ENCODE measurements around the gene RAB11FIP4. TPM values are rescaled to one million over a fixed set of nuclear protein-coding genes. Genes with fewer than 3 reads are reported as not detected.

RAB11FIP4 gene
- polyA plus RNA-seq, 1 of the 3 experiments (the other 2 are of a cell fraction), result 9.4 TPM

- Histone ChIP-seq H3K27ac (ENCODE audit: low read depth in 2 of 2, low read length in 1 of 2) (no peak overlapping the region), H3F3A (replicated peaks; ENCODE audit: insufficient read depth) (peaks cover 6% of the 10 kb centered on the region), H3K4me1 (ENCODE audit: control insufficient read depth in 1 of 2, insufficient read depth in 2 of 2, low read depth in 1 of 2, low read length in 1 of 2) (peaks cover 0 to 7% of the 10 kb centered on the region in 2 experiments; a peak in 2 of 4 replicates), H3K36me3 (replicated peaks in 1 of 2; ENCODE audit: control insufficient read depth in 1 of 2, insufficient read depth in 2 of 2, low read length in 1 of 2) (peaks cover 76 to 83% of the 10 kb centered on the region in 2 experiments), H3K9ac (no peak overlapping the region), H2AFZ (ENCODE audit: low read depth) (no peak overlapping the region), H3K9me3 (no peaks in the 10 kb centered on the region), H3K4me3 (ENCODE audit: low read depth in 2 of 2, low read length in 1 of 2) (no peak overlapping the region), H3K79me2 (ENCODE audit: insufficient read depth) (no peaks in the 10 kb centered on the region), H3K9me2 (no peaks in the 10 kb centered on the region; the same call in 1 of the 2 replicates), H3K27me3 (ENCODE audit: insufficient read depth) (no peaks in the 10 kb centered on the region), H4K20me1 (ENCODE audit: insufficient read depth) (no peaks in the 10 kb centered on the region), H3K4me2 (no peak overlapping the region)
- 86% methylated on average over 2 of the region's 2 CpGs for WGBS (ENCODE audit: low lambda C conversion rate)
- ChIA-PET POLR2A (no interaction called here), CTCF (interaction anchor here (1.2 kb wide), 1 partner anchor 10 kb away, joined by 4 read pairs; no protein-coding TSS in a partner anchor)
- TF ChIP-seq NRF1 (IDR thresholded peaks at IDR 0.05; ENCODE audit: low read depth, low read length) (no peak), NFIC (IDR thresholded peaks at IDR 0.05; ENCODE audit: borderline replicate concordance) (no peak), TCF12 (IDR thresholded peaks at IDR 0.05) (no peak), FOXJ3 (CRISPR knock-in tag; IDR thresholded peaks at IDR 0.05) (no peak), POLR2AphosphoS5 (IDR thresholded peaks at IDR 0.05; ENCODE audit: low read depth, low read length) (no peak)
- no peak for DNase-seq
Observed at GRCh38 chr17:31357091-31357490, 34.4 kb upstream of the RAB11FIP4 start.

DNA sequence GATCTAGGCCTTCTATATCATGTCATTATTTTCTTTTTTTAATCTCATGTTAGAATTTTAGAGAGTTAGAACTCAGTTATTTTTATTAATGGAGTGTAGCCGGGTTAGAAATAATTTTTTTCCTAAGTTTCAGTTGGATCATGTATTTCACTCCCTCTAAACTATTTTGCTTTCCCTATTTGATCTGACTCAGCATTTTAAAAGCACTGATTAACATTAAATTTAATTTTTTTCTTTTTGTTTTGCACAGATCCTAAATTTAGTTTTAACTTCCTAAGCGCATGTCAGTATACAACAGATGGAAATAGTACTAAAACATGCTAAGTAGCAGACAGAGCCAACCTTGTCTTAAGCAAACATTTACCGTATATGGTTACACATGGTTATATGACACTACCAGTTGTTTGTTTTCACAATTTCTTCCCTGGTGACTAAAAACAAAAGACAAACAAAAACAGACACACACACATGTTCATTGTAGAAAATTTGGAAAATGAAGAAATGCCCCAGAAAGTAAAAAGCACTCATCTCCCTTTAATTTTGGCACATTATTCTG lies 33.6 kb upstream of the RAB11FIP4 start:
- no peaks in the 10 kb centered on the region for H4K20me1 ChIP-seq (ENCODE audit: insufficient read depth)
- H3K9ac ChIP-seq, result no peak overlapping the region
- H3F3A ChIP-seq (replicated peaks; ENCODE audit: insufficient read depth), result peaks cover 6% of the 10 kb centered on the region
- H3K27me3 ChIP-seq (ENCODE audit: insufficient read depth), result no peaks in the 10 kb centered on the region
- CTCF ChIA-PET, result no interaction called here
- H3K4me3 ChIP-seq (ENCODE audit: low read depth in 2 of 2, low read length in 1 of 2), result no peak overlapping the region
- 91% methylated on average over 3 of the region's 3 CpGs for WGBS (ENCODE audit: low lambda C conversion rate)
- no peaks in the 10 kb centered on the region for H3K79me2 ChIP-seq (ENCODE audit: insufficient read depth)
- H3K27ac ChIP-seq (ENCODE audit: low read depth in 2 of 2, low read length in 1 of 2), result no peak overlapping the region
- no peak overlapping the region for H2AFZ ChIP-seq (ENCODE audit: low read depth)
- no peaks in the 10 kb centered on the region; the same call in 1 of the 2 replicates for H3K9me2 ChIP-seq
- H3K9me3 ChIP-seq, result no peaks in the 10 kb centered on the region
- H3K4me1 ChIP-seq (ENCODE audit: control insufficient read depth in 1 of 2, insufficient read depth in 2 of 2, low read depth in 1 of 2, low read length in 1 of 2), result peaks cover 0 to 12% of the 10 kb centered on the region in 2 experiments; a peak in 2 of 4 replicates
- H3K36me3 ChIP-seq (replicated peaks in 1 of 2; ENCODE audit: control insufficient read depth in 1 of 2, insufficient read depth in 2 of 2, low read length in 1 of 2), result peaks cover 71 to 84% of the 10 kb centered on the region in 2 experiments
- TF ChIP-seq USF2 (IDR thresholded peaks at IDR 0.05; ENCODE audit: borderline replicate concordance, low read depth, low read length) (no peak), USF1 (IDR thresholded peaks at IDR 0.05; ENCODE audit: borderline replicate concordance, low read depth) (no peak), YY1 (IDR thresholded peaks at IDR 0.05; ENCODE audit: low read depth) (no peak), TEAD4 (IDR thresholded peaks at IDR 0.05; ENCODE audit: borderline replicate concordance, insufficient read depth) (no peak), EZH2phosphoT487 (IDR thresholded peaks at IDR 0.05; ENCODE audit: borderline replicate concordance, low read depth) (no peak), FOXJ3 (CRISPR knock-in tag; IDR thresholded peaks at IDR 0.05) (no peak), MEF2A (IDR thresholded peaks at IDR 0.05; ENCODE audit: borderline replicate concordance, low read depth) (no peak), SIN3A (IDR thresholded peaks at IDR 0.05; ENCODE audit: borderline replicate concordance, low read depth, low read length) (no peak)
- TF ChIP-seq, protein P1, sequence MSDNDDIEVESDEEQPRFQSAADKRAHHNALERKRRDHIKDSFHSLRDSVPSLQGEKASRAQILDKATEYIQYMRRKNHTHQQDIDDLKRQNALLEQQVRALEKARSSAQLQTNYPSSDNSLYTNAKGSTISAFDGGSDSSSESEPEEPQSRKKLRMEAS (IDR thresholded peaks at IDR 0.05; ENCODE audit: low read depth), result no peak
- TF ChIP-seq, protein P2, sequence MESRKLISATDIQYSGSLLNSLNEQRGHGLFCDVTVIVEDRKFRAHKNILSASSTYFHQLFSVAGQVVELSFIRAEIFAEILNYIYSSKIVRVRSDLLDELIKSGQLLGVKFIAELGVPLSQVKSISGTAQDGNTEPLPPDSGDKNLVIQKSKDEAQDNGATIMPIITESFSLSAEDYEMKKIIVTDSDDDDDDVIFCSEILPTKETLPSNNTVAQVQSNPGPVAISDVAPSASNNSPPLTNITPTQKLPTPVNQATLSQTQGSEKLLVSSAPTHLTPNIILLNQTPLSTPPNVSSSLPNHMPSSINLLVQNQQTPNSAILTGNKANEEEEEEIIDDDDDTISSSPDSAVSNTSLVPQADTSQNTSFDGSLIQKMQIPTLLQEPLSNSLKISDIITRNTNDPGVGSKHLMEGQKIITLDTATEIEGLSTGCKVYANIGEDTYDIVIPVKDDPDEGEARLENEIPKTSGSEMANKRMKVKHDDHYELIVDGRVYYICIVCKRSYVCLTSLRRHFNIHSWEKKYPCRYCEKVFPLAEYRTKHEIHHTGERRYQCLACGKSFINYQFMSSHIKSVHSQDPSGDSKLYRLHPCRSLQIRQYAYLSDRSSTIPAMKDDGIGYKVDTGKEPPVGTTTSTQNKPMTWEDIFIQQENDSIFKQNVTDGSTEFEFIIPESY (IDR thresholded peaks at IDR 0.05; ENCODE audit: borderline replicate concordance, low read depth), result no peak
- TF ChIP-seq, protein P3, sequence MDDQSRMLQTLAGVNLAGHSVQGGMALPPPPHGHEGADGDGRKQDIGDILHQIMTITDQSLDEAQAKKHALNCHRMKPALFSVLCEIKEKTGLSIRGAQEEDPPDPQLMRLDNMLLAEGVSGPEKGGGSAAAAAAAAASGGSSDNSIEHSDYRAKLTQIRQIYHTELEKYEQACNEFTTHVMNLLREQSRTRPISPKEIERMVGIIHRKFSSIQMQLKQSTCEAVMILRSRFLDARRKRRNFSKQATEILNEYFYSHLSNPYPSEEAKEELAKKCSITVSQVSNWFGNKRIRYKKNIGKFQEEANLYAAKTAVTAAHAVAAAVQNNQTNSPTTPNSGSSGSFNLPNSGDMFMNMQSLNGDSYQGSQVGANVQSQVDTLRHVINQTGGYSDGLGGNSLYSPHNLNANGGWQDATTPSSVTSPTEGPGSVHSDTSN (IDR thresholded peaks at IDR 0.05), result no peak
- no peak for DNase-seq
- POLR2A ChIA-PET, result no interaction called here
- no peak overlapping the region for H3K4me2 ChIP-seq
